Osteoblast (primary cell): Measurements from ENCODE around the gene TRIO. TPM values are rescaled to one million over a fixed set of nuclear protein-coding genes. Genes with fewer than 3 reads are reported as not detected.

ENCODE experiments used
- DNase-seq: peaks from one replicate; pipeline ENCODE4 v3.0.0; 2011; ENCODE audit warnings: low spot score, mixed read lengths; ENCODE audit not compliant: insufficient read length; ENCODE audit errors: missing footprints
- H2AFZ ChIP-seq: 2 replicates; pipeline ENCODE4 v1.6.0; 2011; ENCODE audit warnings: mild to moderate bottlenecking, low read length
- H3K27ac ChIP-seq: 2 replicates; pipeline ENCODE4 v1.5.1; 2011; ENCODE audit warnings: mild to moderate bottlenecking, low read depth, low read length, moderate library complexity
- H3K27me3 ChIP-seq: 2 replicates; pipeline ENCODE4 v1.6.0; 2012; ENCODE audit warnings: mild to moderate bottlenecking, control low read depth, inconsistent platforms, low read length, moderate library complexity; ENCODE audit not compliant: insufficient read depth
- H3K36me3 ChIP-seq: 2 replicates; pipeline ENCODE4 v1.5.1; 2011; ENCODE audit warnings: mild to moderate bottlenecking, low read length, control low read depth, moderate library complexity; ENCODE audit not compliant: insufficient read depth
- H3K4me1 ChIP-seq: 2 replicates; pipeline ENCODE4 v1.5.1; 2011; ENCODE audit warnings: mild to moderate bottlenecking, low read length, control low read depth, moderate library complexity; ENCODE audit not compliant: insufficient read depth
- H3K4me2 ChIP-seq: 2 replicates; pipeline ENCODE4 v1.6.0; 2011; ENCODE audit warnings: mild to moderate bottlenecking, low read length; ENCODE audit not compliant: insufficient read depth
- H3K4me3 ChIP-seq: fragments of 200-600 bp; sonication (generic); 3 replicates; pipeline ENCODE4 v1.5.1; 2012; ENCODE audit warnings: mild to moderate bottlenecking, low read length, inconsistent platforms; ENCODE audit not compliant: insufficient read depth
- H3K79me2 ChIP-seq: 2 replicates; pipeline ENCODE4 v1.6.0; 2012; ENCODE audit warnings: mild to moderate bottlenecking, low read length, control low read depth, inconsistent platforms; ENCODE audit not compliant: insufficient read depth
- H3K9me3 ChIP-seq: 2 replicates; pipeline ENCODE4 v1.5.1; 2011; ENCODE audit warnings: low read depth, low read length, control low read depth
- H4K20me1 ChIP-seq: 2 replicates; pipeline ENCODE4 v1.6.0; 2012; ENCODE audit warnings: mild to moderate bottlenecking, low read length, control low read depth; ENCODE audit not compliant: insufficient read depth
- CTCF ChIP-seq: IDR thresholded peaks from 2 replicates; pipeline ENCODE4 v1.5.1; 2011; ENCODE audit warnings: mild to moderate bottlenecking, low read depth, low read length, moderate library complexity; ENCODE audit errors: extremely low read depth
- total RNA-seq: library from RNA; depleted of rRNA; stranded (reverse); fragments of >200 nt; gene quantifications from 2 replicates; pipeline ENCODE4 v1.2.3, GENCODE V29; 2012

Gene TRIO
- total RNA-seq, 1 donor: 274 TPM

- DNase-seq: no peak
- Histone ChIP-seq H3K79me2 (peaks cover 99% of the 10 kb centered on the region), H3K27ac (peak overlapping the region; percentile 51), H3K9me3 (peaks cover 2% of the 10 kb centered on the region), H3K36me3 (peaks cover 19% of the 10 kb centered on the region), H3K4me3 (no peak overlapping the region), H3K4me2 (no peak overlapping the region), H4K20me1 (peaks cover 54% of the 10 kb centered on the region), H3K27me3 (no peaks in the 10 kb centered on the region), H3K4me1 (peaks cover 65% of the 10 kb centered on the region), H2AFZ (no peak overlapping the region)
- no peak for TF ChIP-seq CTCF
Observed at GRCh38 chr5:14166437-14166836, 23.3 kb downstream of the TRIO start.

GRCh38 chr5:14167211-14167845 lies 24.2 kb downstream of the TRIO start:
- Histone ChIP-seq H3K36me3 (peaks cover 19% of the 10 kb centered on the region), H3K27me3 (no peaks in the 10 kb centered on the region), H3K9me3 (peaks cover 2% of the 10 kb centered on the region), H3K27ac (peak overlapping the region; percentile 51), H3K4me3 (no peak overlapping the region), H3K79me2 (peaks cover 99% of the 10 kb centered on the region), H3K4me1 (peaks cover 71% of the 10 kb centered on the region), H4K20me1 (peaks cover 53% of the 10 kb centered on the region), H3K4me2 (no peak overlapping the region), H2AFZ (no peak overlapping the region)
- TF ChIP-seq CTCF: no peak
- DNase-seq: no peak

GRCh38 chr5:14168144-14168792 lies 25.1 kb downstream of the TRIO start:
- H3K4me1 ChIP-seq: peaks cover 79% of the 10 kb centered on the region
- peak overlapping the region; percentile 51 for H3K27ac ChIP-seq
- H3K27me3 ChIP-seq: no peaks in the 10 kb centered on the region
- H2AFZ ChIP-seq: no peak overlapping the region
- H4K20me1 ChIP-seq: peaks cover 54% of the 10 kb centered on the region
- H3K4me3 ChIP-seq: no peak overlapping the region
- peaks cover 2% of the 10 kb centered on the region for H3K9me3 ChIP-seq
- H3K36me3 ChIP-seq: peaks cover 19% of the 10 kb centered on the region
- peaks cover 99% of the 10 kb centered on the region for H3K79me2 ChIP-seq
- no peak for DNase-seq
- no peak overlapping the region for H3K4me2 ChIP-seq
- TF ChIP-seq CTCF: no peak

- H4K20me1 ChIP-seq: peaks cover 51% of the 10 kb centered on the region
- no peak overlapping the region for H3K4me2 ChIP-seq
- H3K27ac ChIP-seq: peak overlapping the region; percentile 51
- peaks cover 99% of the 10 kb centered on the region for H3K79me2 ChIP-seq
- no peak overlapping the region for H3K4me3 ChIP-seq
- peaks cover 85% of the 10 kb centered on the region for H3K4me1 ChIP-seq
- no peaks in the 10 kb centered on the region for H3K27me3 ChIP-seq
- TF ChIP-seq CTCF: no peak
- no peak overlapping the region for H2AFZ ChIP-seq
- peaks cover 2% of the 10 kb centered on the region for H3K9me3 ChIP-seq
- peaks cover 17% of the 10 kb centered on the region for H3K36me3 ChIP-seq
- DNase-seq: no peak
Observed at GRCh38 chr5:14168793-14169262, 25.7 kb downstream of the TRIO start.
